K562 (cell line): ENCODE results near the gene NOTCH3. TPM values are rescaled to one million over a fixed set of nuclear protein-coding genes. Genes with fewer than 3 reads are reported as not detected.
A peak's percentile ranks its signal among the peaks of the same experiment; 100 is the strongest.

ENCODE experiments used
- ATF6 ChIP-seq: sonication (generic); formaldehyde crosslinking; IDR thresholded peaks from 2 replicates; pipeline ENCODE4 v1.4.0; 2020; ENCODE audit warnings: mild to moderate bottlenecking, missing genetic modification reagents
- CBX1 ChIP-seq: sonication (generic); IDR thresholded peaks from 2 replicates; pipeline ENCODE4 v1.6.1; 2016; ENCODE audit warnings: antibody characterized with exemption, low read depth, mild to moderate bottlenecking
- E4F1 ChIP-seq: fragments of 250-450 bp; sonication (Bioruptor Pico); IDR thresholded peaks from 2 replicates; pipeline ENCODE4 v1.5.0; 2021; ENCODE audit warnings: mild to moderate bottlenecking, borderline replicate concordance
- HMG20B ChIP-seq: fragments of 250-450 bp; sonication (Bioruptor Pico); IDR thresholded peaks from 2 replicates; pipeline ENCODE4 v1.5.0; 2021; ENCODE audit warnings: mild to moderate bottlenecking
- KAT7 ChIP-seq: sonication (generic); formaldehyde crosslinking; IDR thresholded peaks from 2 replicates; pipeline ENCODE4 v1.8.0; 2022; ENCODE audit warnings: missing genetic modification reagents, mild to moderate bottlenecking, borderline replicate concordance
- MBD2 ChIP-seq: sonication (generic); IDR thresholded peaks from 2 replicates; pipeline ENCODE4 v1.6.1; 2016; ENCODE audit warnings: low read depth, borderline replicate concordance
- MYBL2 ChIP-seq, 2 experiments: fragments of 450-650 bp in 1 of 2; sonication (generic) in 1 of 2; formaldehyde crosslinking in 1 of 2; IDR thresholded peaks; 2 replicates each; pipeline versions ENCODE4 v1.6.1 to v1.8.1; 2017 to 2022; ENCODE audit warnings: borderline replicate concordance in 1 of 2, inconsistent platforms in 1 of 2, low read depth in 1 of 2, mild to moderate bottlenecking in 1 of 2, missing genetic modification reagents in 1 of 2, moderate library complexity in 1 of 2
- MYC ChIP-seq, 2 experiments: fragments of 250-450 bp in 1 of 2; sonication (Bioruptor Pico) in 1 of 2; IDR thresholded peaks; 2 replicates each; pipeline versions ENCODE4 v1.5.1 to v1.6.1; 2012 to 2021; ENCODE audit warnings: low read depth in 2 of 2, borderline replicate concordance in 1 of 2, improper control_type of control experiment in 1 of 2, low read length in 1 of 2, mild to moderate bottlenecking in 1 of 2, moderate library complexity in 1 of 2
- SIN3A ChIP-seq, 2 experiments: fragments of 150-350 bp in 1 of 2; IDR thresholded peaks; 2 replicates each; pipeline ENCODE4 v1.6.1; 2011 to 2016; ENCODE audit warnings: borderline replicate concordance in 2 of 2, low read depth in 2 of 2, low read length in 2 of 2, mild to moderate bottlenecking in 2 of 2, moderate library complexity in 2 of 2; ENCODE audit not compliant: control insufficient read depth in 1 of 2
- SP1 ChIP-seq: sonication (generic); formaldehyde crosslinking; IDR thresholded peaks from 2 replicates; pipeline ENCODE4 v1.8.1; 2022; ENCODE audit warnings: mild to moderate bottlenecking, missing genetic modification reagents
- SRSF7 ChIP-seq: fragments of 200-400 bp; formaldehyde crosslinking; optimal IDR thresholded peaks from 2 replicates; pipeline ENCODE3; 2017; ENCODE audit warnings: mild to moderate bottlenecking, low read depth, low read length
- XRCC4 ChIP-seq: IDR thresholded peaks from one replicate; pipeline ENCODE4 v1.6.1; 2011; ENCODE audit not compliant: insufficient read depth, insufficient read length; ENCODE audit errors: extremely low read depth
- ZBTB49 ChIP-seq: sonication (generic); formaldehyde crosslinking; IDR thresholded peaks from 2 replicates; pipeline ENCODE4 v1.8.0; 2022; ENCODE audit warnings: missing genetic modification reagents, mild to moderate bottlenecking, borderline replicate concordance
- ZNF12 ChIP-seq: sonication (generic); formaldehyde crosslinking; IDR thresholded peaks from 2 replicates; pipeline ENCODE4 v1.4.0; 2020; ENCODE audit warnings: mild to moderate bottlenecking, missing genetic modification reagents
- ZNF589 ChIP-seq: fragments of 200-800 bp; sonication (Bioruptor generic); IDR thresholded peaks from 2 replicates; pipeline ENCODE4 v1.6.1; 2016; ENCODE audit warnings: low read depth, missing genetic modification characterization, missing compliant biosample characterization
- polyA plus RNA-seq, 8 experiments: library from polyadenylated mRNA; depleted of rRNA in 4 of 8; stranded (reverse) in 5 of 8; unstranded in 3 of 8; fragments of >200 nt; fragmentation: Nextera tagmentation in 2 of 8; fragmentation: Illumina TruSeq in 1 of 8; extraction: Ambion mirVana in 2 of 8; extraction: Trizol in 1 of 8; gene quantifications; 2 replicates each; pipeline versions ENCODE4 v1.2.1 to v1.2.3, GENCODE V29; 2011 to 2014; ENCODE audit warnings: inconsistent platforms in 1 of 8, missing spikeins in 1 of 8
- total RNA-seq, 7 experiments: library from RNA; depleted of rRNA in 6 of 7; stranded (reverse); fragments of >200 nt in 6 of 7; fragmentation: Illumina TruSeq in 2 of 7; extraction: Trizol in 2 of 7; gene quantifications; 2 replicates each; pipeline versions ENCODE4 v1.2.1 to v1.2.3, GENCODE V29; 2011 to 2021; ENCODE audit warnings: low replicate concordance in 1 of 7

NOTCH3 gene
- total and polyA plus RNA-seq, 9 of the 15 experiments (the other 6 are each of a cell fraction or from before 2014, with no cell fraction given), result under 0.01 to 1.2 (median 0.16) TPM

- 0 out of 2 replicates have a peak, but pooled peaks have one; percentile 40 for TF ChIP-seq MBD2
- TF ChIP-seq KAT7 (CRISPR knock-in tag), result no peak
- no peak; the same call in 1 of the 2 replicates for TF ChIP-seq CBX1
- TF ChIP-seq MYBL2 (IDR thresholded peaks at IDR 0.05; ENCODE audit: low read depth), result peak; percentile 77
- no peak for TF ChIP-seq MYBL2 (CRISPR knock-in tag; IDR thresholded peaks at IDR 0.05; ENCODE audit: borderline replicate concordance)
- no peak for TF ChIP-seq E4F1 (CRISPR knock-in tag)
- no peak; the same call in 1 of the 2 replicates for TF ChIP-seq ATF6 (CRISPR knock-in tag)
- TF ChIP-seq SRSF7, result no peak
- no peak for TF ChIP-seq XRCC4
- TF ChIP-seq MYC (IDR thresholded peaks at IDR 0.05; ENCODE audit: low read depth, low read length), result peak; percentile 89
- peak; percentile 77; the same call in 1 of the 2 replicates for TF ChIP-seq MYC (CRISPR knock-in tag; IDR thresholded peaks at IDR 0.05; ENCODE audit: borderline replicate concordance, low read depth)
- no peak for TF ChIP-seq HMG20B (CRISPR knock-in tag)
- peak; percentile 55; the same call in 1 of the 2 replicates for TF ChIP-seq ZBTB49 (CRISPR knock-in tag)
- peak; percentile 55; the same call in 1 of the 2 replicates for TF ChIP-seq SP1
- TF ChIP-seq ZNF589 (CRISPR knock-in tag), result no peak
- no peak; a peak in 1 of 4 replicates for TF ChIP-seq SIN3A (IDR thresholded peaks at IDR 0.05; ENCODE audit: borderline replicate concordance in 2 of 2, control insufficient read depth in 1 of 2, low read depth in 2 of 2, low read length in 2 of 2)
- 0 out of 2 replicates have a peak, but pooled peaks have one; percentile 49 for TF ChIP-seq ZNF12 (CRISPR knock-in tag)
Measured at GRCh38 chr19:15125232-15126067, 75.3 kb downstream of the NOTCH3 start (continued).
